Peyer's patch (tissue), 4 donors: ENCODE measurements around the gene OR13C3.

Source experiments
- CTCF ChIP-seq, 6 experiments: fragments of 450-650 bp in 4 of 6; fragments of 200-600 bp in 2 of 6; sonication (generic) in 1 of 6; IDR thresholded peaks; one replicate each; pipeline ENCODE4 v1.5.1; 2017 to 2019; ENCODE audit warnings: antibody characterized with exemption in 6 of 6, mild to moderate bottlenecking in 3 of 6, moderate library complexity in 1 of 6
- POLR2A ChIP-seq, 2 donors: fragments of 450-650 bp; IDR thresholded peaks; one replicate each; pipeline ENCODE4 v1.5.1; 2017; ENCODE audit warnings: antibody characterized with exemption in 2 of 2, mild to moderate bottlenecking in 2 of 2, moderate library complexity in 2 of 2

- TF ChIP-seq CTCF (IDR thresholded peaks at IDR 0.05) (no peak), POLR2A (IDR thresholded peaks at IDR 0.05) (no peak)
Observed at GRCh38 chr9:104577263-104577662, 40.6 kb upstream of the OR13C3 start.
